HG03196 (cell line): Measurements from ENCODE around the gene KRT4.

Experiments
- ATAC-seq: cut with Tn5 transposase; IDR thresholded peaks from one replicate; pipeline ENCODE4 v1.9.1; 2021; ENCODE audit not compliant: unreplicated experiment

Gene KRT4

DNA sequence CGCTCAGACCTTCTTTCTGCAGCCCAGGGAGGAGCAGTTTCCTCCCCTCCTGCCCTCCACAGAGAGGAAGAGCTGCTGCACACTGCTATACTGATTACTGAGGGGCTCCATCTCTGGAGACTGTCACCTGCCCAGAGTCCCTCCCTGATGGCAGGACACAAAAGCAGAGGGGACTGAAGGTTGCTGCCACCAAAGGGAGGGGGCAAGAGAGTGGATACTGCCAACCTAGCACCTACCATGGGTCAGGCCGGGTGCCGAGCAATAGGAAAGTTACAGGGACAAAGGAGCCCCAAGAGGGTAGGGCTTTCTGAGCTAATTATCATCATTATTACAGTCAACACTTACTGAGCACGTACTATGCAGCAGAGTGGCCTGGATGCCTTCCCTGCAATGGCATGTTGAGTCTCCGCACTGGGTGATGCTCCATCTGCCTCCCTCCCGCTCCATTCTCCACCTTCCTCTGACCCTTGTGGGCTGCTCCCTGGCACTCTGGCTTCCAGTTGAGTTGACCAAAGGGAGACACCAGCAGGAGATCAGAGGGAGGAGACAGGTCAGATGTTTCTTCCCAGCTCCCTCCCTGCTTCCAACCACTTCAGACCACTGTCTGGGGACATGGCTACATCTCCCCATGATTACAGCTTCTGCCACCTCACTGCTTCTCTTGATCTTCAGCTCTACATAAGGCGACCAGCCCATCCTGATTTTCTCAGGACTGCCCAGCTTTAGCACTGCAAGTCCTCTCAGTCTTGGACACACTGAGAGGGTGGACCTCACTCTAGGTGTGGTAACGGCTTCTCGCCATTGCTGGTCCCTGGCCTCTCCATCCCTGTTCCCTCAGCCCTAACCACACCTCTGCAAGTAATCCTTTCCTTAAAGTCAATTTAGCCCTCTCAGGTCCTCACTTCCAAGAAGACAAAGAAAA lies 22.8 kb upstream of the KRT4 start:
- ATAC-seq, result no peak

DNA sequence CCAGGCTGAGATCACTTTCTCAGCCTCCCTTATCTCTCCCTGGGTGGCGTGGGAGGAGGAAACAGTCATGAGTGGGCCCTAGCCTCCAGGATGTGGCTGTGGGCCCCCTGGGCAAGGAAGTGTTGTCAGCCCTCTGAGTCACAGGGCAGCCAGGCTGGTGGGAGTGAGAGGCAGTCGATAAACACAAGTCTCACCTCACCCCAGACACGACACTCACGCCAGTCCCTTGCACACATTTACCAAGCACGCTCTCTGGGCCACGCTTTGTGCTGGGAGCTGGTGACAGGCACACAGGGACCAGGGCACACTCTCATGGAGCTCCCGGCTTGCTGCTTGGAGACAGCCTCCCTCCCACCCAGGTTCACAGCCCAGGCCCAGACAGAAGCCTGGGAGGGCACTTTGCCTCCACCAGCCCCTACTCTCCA lies 22.1 kb upstream of the KRT4 start:
- no peak for ATAC-seq

DNA sequence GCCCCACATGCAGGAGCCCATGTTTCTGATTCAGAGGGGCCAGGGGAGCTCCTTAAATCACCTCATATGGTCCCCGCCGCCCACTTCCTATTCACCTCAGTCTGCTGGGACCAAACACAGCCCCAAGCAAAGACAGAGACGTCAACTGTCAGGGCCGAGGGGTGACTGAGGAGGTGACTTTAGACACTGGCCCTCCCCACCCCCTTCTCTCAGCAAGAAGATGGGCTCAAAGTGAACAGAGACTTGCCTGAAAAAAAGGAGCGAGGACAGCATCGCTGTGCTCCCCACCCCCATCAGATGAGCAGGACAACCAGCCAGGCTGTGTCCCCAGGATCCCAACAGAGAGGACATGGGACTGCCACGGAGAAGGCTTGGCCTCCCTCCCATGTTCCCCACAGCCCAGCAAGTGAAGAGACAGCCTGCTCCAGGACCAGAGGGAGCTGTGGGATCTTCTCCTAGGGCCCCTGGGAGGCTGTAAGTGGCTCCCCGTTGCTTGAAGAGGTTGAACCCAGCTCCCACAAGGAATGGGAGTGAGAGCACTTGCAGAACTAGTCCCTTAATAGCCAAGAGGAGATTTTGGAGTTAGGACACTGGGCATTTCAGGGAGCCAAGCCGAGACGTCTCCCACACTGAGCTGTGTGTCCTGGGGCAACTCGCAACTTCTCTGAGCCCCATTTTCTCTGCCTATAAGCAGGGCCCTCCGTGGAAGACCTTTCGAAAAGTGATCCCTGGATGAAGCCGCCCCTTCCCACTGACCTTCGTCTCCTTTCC lies 21.5 kb upstream of the KRT4 start:
- ATAC-seq, result no peak

DNA sequence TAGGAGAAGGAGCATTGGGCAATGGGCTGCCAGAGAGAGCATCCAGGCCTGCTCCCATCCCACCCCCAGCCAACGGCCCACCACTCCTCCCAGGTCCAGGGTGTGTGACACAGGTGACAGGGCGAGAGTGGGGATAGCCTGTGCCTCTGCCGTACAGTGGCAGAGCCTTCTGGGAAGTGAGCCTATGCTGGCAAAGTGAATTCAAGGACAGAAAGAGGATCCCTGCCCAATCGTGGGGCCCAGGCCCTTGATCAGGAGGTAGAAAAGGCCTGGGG lies 20.7 kb upstream of the KRT4 start:
- ATAC-seq, result no peak

DNA sequence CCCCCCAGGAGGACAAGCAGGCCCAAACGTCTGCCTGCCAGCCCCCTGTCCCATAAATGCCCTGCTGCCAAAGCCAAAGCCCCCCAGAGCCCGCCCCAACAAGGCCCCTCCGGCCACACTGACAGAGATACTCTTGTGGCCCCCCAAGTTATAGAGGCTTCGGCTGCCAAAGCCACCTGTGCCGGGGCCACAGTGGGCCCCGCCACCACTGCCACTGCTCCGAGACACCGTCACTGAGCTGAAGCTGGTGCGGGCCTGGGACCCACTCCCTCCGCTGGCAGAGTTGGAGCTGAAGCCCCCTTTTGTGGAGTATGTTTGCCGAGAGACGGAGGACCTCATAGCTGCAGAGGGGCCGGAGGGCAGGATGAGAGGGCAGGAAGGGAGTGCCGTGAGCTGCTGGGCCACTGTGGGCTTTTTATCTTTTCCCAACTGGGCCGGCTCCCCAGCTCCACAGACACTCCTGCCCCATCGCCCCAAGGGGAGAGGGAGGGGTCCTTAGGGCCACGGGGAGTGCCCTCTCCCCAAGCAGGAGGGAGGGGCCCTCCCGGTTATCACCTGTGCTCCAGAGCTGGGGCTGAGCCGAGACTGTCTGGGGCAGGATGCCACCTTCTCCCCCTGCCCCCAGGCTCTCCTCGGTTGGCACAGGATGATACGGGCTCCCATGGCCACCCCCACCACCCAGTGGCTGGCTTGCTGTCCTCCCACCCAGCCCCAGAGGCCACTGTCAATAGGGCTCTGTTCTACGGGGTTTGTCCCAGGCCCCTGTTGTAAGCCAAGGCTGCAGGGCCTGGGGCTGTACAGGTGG lies 20.2 kb upstream of the KRT4 start, which contains the start of gene KRT79:
Gene KRT79, minus strand, starts transcription at position 390 of the 805 bp plus-strand sequence. Its CDS starts 51 bp downstream, at position 339.
- no peak for ATAC-seq

DNA sequence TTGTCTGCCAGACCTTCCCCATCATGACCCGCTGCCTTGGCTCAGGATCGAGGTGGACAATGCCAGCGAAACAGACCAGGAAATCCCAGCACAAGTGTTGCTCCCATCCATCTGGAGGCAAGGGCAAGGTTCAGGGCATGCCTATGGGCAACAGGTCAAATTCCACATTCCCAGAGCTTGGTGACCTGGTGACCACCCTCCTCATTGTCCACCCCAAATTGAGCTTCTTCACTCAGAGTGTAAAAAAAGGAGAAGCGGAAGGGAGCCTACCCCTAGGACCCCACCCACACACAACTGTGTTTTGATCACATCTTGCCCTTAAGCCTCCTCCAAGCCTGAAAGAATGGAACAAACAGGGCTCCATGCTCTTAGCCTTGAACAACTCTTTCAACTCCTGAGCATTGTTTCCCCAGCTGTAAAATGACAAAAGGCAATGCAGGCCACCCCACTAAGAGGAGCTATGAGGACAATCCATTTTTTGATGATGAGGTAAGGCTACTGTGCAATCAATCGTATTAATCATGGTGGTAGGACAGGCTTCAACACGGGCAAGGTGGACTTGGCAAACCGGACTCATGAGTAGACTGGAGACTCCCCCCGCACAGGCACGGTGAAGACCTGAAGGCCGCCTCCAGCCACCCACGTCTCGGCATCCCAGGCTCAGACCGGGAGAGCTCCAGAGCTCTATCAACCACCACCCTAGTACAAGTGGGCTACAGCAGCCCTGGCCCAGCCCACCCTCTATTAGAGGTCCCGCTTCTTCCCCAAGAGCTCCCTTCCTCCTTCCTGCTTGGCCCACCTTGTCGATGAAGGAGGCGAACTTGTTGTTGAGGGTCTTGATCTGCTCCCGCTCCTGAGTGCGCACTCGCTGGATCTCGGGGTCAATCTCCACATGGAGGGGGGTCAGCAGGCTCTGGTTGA lies 19.3 kb upstream of the KRT4 start:
- ATAC-seq, result no peak

DNA sequence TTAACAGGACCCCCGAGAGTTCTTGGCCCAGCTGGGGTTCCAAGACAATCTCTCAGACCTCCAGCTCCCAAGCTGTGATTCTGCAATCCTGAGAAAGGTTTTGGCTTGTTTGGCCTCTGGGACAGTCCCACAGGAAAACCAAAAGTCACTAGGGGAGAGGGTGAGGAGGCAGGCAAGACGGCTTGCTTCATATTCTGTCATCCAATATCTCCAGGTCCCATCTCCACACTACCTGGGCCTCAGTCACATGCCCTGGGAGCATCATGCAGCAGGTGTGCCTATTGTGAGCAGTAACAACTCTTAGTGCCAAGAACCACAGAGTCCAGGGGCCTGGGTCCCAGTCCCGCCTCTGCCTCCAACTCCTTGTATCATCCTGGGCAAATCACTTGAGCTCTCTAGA lies 18.5 kb upstream of the KRT4 start:
- ATAC-seq, result no peak

DNA sequence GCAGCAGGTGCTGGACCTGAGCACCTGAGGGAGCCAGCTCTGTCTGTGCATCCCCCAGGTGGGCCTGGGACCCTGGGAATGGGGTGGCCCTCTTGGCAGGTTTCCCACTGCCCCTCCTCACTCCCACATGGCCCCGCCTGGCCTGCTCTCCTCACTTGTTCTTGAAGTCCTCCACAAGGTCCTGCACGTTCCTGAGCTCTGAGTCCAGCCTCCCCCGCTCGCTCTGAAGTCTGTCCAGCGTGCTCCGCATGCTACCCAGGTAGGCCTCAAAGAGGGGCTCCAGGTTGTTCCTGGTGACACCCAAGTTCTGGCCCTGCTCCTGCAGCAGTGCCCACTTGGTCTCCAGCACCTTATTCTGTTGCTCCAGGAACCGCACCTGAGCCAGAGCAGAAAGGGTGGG lies 17.3 kb upstream of the KRT4 start:
- ATAC-seq, result no peak

DNA sequence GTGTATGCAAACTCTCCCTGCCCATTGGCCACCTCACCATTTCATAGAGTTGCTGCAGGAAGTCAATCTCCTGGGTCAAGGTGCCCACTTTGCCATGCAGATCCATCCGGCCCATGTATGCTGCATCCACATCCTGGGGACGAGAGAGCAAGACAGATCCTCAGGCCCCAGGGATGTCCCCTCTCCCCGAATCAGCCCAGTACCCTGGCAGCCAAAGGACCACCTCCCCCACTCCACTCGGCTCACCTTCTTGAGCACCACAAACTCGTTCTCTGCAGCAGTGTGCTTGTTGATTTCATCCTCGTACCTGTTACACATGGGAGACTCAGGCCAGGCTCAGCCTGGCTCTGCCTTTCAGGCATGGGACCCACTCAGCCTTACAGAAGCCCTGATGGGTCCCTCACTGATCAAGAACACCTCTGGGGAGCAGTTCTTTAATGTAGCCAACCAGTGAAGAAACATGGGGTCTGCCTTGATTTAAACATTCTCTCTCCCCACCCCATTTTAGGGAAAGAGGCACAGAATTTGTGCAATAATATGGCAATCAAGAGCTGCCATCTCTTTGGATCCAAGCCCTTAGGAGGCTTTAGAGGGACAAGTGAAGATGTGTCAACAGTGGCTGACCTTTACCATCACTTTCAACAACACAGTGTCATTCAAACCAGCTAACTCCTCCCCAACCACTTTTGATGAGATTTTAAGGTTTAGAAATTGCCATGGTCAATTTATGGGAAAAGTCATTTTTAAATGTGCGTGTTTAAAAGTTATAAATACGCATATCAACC lies 16.3 kb upstream of the KRT4 start:
- ATAC-seq, result no peak

DNA sequence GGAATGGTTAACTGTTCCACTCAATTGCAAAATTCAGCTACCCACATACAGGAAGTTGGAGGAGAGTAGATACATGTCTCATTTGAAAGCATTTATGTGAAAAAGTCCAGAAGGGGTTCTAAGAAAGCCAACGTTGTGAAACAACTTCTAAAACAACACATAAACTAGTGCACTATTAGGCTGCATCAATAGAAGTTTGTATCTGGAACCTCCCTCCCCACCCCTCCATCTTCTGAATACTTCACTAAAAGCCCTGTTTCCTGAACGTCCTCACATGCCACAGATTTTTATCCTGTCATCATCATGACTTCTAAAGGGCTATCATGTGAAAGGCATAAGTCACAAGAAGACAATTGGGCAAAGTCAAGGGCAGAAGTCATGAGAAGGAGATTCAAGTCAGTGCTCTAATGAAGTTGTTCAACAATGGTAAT lies 14.7 kb upstream of the KRT4 start:
- no peak for ATAC-seq

DNA sequence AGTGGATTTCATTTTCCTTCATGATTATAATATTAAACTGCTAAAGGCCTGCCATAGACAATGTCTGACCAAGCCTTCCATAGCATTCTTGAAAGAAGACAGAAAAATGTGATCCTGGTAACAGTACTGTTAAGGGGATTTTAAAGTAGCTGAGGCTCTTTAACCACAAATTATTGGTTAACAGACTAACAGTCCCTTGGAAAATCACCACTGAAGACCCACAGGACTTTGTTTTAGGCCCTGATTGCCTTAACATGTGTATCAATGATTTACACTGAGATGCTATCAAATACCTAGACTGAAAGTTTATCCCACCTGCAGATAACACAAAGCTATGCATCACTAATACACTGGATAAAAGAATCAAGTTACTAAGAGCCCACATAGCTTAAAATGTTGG lies 14.2 kb upstream of the KRT4 start:
- no peak for ATAC-seq

DNA sequence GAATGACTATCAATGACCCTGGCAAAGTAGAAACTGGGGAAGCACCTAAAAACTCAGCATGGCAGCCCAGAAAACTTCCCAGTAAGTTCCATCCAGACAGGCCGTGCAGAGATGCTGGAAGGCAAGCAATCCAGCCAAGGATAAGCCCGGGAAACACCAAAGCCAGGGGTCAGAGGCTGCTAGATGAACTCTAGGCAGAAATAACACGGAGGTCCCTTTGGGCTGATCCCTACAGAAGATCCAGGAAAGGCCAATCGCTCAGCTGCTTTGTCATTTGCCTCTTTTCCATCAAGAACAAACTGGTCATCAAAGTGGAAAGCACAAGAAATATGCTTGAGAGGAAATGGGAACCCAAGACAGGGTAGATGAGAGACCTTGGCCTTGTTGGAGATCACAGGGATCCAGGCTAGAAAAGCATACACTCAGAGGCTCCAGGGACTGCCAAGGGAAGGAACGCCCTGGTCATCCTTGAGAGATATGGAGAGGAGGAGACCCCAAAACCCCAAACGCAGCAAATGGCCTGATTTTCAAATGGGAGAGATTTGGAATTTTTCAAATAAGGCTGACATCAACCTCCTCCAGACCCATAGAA lies 13.7 kb upstream of the KRT4 start:
- ATAC-seq, result no peak

DNA sequence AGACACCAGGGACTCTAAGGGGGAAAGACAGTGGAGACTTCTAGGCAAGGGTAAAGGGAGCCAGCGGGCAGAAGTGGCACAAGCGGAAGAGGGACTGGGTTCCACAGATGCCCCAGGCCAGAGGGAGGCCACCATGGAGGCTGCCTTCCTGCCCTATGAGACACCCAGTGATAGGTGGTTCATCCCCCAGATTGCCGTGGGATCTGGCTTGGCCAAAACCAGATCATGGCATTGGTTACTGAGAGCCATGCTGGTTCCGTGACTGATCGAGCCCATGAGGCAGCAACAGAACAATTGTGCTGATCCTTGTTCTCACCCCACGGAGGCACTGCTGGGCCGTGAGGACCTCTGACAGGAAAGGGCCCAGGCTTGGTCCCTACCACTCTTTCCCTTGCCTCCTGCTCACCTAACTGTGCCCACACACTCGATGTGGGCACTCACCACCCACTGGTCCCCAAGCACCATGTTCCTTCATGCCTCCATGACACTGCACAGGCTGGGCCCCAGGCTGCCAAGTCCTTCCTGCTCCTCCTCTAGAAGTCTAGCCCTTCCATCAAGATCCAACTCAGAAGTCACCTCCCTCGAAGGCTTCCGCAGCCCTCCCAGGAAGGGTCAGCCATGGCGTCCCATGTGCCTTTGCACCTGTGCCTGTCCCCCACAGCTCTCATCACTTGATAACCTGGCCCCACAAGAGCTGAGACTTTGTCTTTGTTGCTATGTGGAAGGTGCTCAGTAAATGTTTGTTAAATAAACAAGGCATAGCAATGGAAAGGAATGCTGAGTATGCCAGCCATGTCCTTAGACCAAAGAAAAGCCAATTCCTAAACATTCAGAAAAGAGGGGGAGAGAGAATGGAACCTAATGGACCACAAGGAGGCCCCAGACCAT lies 12.9 kb upstream of the KRT4 start:
- ATAC-seq, result no peak

DNA sequence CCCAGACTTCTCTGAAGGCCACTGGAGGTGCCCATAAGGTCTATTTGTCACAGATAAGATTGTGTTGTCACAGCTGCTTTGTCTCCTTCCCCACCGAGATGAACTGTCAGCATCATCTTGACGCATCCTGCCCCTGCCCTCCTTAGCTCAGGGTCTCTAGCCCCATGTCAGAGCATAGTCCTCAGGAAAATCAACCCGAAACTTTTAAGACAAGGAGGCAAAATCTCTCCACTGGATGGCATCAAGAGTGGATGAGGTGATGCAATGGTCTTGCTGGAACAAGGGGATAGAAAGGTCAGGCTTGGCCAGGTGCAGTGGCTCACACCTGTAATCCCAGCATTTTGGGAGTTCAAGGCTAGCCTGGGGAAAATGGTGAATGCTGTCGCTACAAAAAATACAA lies 12.0 kb upstream of the KRT4 start:
- ATAC-seq, result no peak

DNA sequence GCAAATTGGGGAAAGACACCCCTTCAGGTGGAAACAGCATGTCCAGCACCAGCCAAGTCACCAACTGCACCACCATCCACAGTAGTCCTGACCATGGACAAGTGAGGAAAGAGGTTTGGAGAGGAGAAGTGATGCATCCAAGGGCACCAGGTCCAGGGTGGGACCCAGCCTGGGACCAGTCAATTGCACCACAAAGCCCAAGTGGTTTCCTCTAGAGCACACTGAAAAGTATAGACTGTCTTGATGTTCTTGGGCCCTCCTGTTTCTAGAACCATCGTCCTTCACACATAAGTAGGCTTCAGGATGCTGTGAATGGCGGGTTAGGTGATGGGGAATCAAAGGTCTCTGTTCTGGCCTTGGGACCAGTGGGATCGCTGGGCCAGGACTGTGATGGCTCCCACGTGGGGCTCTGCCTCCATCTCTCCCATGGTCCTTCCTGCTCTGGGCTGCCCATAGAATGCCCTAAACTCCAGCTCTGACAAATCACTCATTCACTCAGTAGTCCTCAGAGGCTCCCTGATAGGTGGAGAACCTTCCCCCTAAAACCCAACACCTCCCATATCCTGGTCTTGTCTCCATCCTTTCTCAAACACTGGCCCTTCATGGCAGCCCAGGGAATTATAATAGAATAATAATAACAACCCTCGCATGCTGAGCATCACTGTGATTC lies 11.0 kb upstream of the KRT4 start:
- ATAC-seq, result no peak

DNA sequence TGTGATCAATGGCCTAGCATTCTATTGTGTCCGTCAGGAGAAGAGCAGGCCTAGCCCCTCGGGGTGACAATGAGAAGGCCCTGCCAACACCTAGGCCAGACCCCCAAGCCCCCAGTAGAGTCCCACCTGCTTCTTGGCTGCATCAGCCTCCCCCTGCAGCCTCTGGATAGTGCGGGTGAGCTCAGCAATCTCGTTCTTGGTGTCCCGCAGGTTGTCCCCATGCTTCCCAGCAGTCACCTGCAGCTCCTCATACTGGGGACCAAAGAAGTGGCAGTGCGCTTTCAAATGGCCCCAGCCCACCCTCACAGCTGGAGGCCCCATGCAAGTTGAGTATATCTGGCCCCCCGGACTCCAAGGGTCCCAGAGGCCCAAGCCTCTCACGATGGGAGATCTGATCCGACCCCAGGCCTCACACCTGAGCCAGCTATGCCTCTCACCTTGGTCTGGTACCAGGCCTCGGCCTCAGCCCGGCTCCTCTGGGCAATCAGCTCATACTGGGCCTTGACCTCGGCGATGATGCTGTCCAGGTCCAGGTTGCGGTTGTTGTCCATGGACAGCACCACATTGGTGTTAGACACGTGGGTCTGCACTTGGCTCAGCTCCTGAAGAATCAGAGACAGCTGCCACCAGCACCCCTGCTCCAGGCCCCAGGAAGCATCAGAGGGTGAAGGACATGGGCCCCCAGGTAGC lies 10.0 kb upstream of the KRT4 start:
- no peak for ATAC-seq
